BLaER1 (cell line): ENCODE measurements around the gene DBN1.

ENCODE experiments used
- H3K27ac ChIP-seq: shearing (Covaris generic); formaldehyde crosslinking; 2 replicates; pipeline ENCODE4 v1.8.1; 2022
- H3K27me3 ChIP-seq: shearing (Covaris generic); formaldehyde crosslinking; 2 replicates; pipeline ENCODE4 v1.8.1; 2022
- H3K36me3 ChIP-seq: shearing (Covaris generic); formaldehyde crosslinking; 2 replicates; pipeline ENCODE4 v1.8.1; 2022
- H3K4me1 ChIP-seq: shearing (Covaris generic); formaldehyde crosslinking; 2 replicates; pipeline ENCODE4 v1.8.1; 2022
- H3K4me2 ChIP-seq: shearing (Covaris generic); formaldehyde crosslinking; 2 replicates; pipeline ENCODE4 v1.8.1; 2022
- H3K4me3 ChIP-seq: shearing (Covaris generic); formaldehyde crosslinking; 2 replicates; pipeline ENCODE4 v1.8.1; 2022
- H3K9ac ChIP-seq: shearing (Covaris generic); formaldehyde crosslinking; 2 replicates; pipeline ENCODE4 v1.8.1; 2022
- H3K9me3 ChIP-seq: shearing (Covaris generic); formaldehyde crosslinking; 2 replicates; pipeline ENCODE4 v1.8.1; 2022
- H4K20me1 ChIP-seq: shearing (Covaris generic); formaldehyde crosslinking; 2 replicates; pipeline ENCODE4 v1.8.1; 2022
- Cebpa-rat ChIP-seq: shearing (Covaris generic); IDR thresholded peaks from 2 replicates; pipeline ENCODE4 v1.8.1; 2022

Gene DBN1

DNA sequence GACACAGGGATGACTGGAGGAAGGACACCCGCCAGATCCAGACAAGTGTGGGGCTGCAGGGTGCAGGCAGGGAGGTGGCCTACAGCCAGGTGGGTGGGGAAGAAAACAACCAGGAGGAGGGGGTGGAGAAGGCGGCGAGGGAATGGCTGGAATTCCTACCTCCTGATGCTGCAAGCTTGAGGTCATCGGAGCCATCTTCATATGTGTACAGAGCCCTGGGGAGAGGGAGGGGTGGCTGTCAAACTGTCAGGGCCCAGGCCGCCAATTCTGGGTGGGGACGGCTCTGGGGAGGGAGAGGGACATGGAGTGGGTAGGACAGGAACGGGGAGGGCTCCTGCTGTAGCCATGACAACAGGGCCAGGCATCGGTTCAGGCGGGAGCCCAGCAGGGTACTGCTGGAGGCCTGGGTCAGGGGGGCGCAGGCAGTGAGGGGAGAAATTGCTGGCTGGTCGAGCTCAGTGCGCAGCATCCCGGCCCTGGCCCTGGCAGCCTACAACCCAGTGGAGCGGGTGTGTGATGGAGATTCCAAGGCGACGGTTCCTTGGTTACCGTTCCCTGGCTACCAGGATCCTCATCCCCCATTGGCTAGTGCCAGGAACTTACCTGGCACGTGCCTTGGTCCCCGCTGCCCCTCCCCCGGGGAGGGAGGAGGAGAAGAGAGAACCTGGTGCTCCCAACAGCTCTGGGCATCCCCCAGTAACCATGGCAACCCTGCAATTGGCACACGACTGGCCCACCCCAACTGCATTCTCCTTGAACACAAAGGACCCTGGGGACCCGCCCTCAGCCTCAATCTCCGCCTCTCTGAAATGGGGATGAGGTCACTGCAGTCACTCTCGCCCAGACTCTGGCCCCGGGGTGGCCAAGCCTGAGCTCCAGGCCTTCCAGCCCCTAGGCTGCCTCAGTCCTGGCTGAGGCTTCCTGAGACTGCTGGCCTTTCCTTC, 4.5 kb downstream of the DBN1 start:
- no peak for TF ChIP-seq Cebpa-rat
- Histone ChIP-seq H3K27ac (peak overlapping the region; percentile 99), H3K27me3 (no peaks in the 10 kb centered on the region), H3K9ac (no peak overlapping the region), H3K9me3 (peaks cover 26% of the 10 kb centered on the region), H4K20me1 (peaks cover 80% of the 10 kb centered on the region), H3K4me3 (no peak overlapping the region), H3K36me3 (peaks cover 83% of the 10 kb centered on the region), H3K4me2 (peak overlapping the region; percentile 99; the same call in 1 of the 2 replicates), H3K4me1 (peaks cover 38% of the 10 kb centered on the region)

DNA sequence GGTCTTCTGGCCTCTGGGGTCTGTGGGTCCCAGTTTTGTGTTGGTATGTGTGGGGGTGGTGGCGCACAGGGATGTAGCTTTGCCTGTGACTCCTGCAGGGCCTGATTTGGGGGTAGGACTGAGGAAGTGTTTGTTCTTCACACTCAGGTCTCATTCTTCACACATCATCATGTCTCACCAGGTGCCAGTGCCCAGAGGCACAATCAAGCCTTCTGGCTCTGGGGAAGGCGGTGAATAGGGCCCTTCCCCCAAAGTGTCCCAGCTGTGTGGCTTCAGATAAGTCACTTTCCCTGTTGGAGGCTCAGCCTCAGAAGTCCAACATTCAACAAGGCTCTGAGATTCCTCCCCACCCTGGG, 5.1 kb downstream of the DBN1 start:
- Histone ChIP-seq H4K20me1 (peaks cover 87% of the 10 kb centered on the region), H3K27ac (no peak overlapping the region), H3K27me3 (no peaks in the 10 kb centered on the region), H3K9me3 (peaks cover 26% of the 10 kb centered on the region), H3K36me3 (peaks cover 90% of the 10 kb centered on the region), H3K4me1 (peaks cover 42% of the 10 kb centered on the region), H3K4me2 (no peak overlapping the region), H3K9ac (no peak overlapping the region), H3K4me3 (no peak overlapping the region)
- no peak for TF ChIP-seq Cebpa-rat

- Histone ChIP-seq H3K36me3 (peaks cover 98% of the 10 kb centered on the region), H3K27me3 (no peaks in the 10 kb centered on the region), H3K9me3 (peaks cover 26% of the 10 kb centered on the region), H3K27ac (no peak overlapping the region), H3K4me3 (no peak overlapping the region), H3K9ac (no peak overlapping the region), H3K4me2 (no peak overlapping the region), H4K20me1 (peaks cover 93% of the 10 kb centered on the region), H3K4me1 (peaks cover 51% of the 10 kb centered on the region)
- no peak for TF ChIP-seq Cebpa-rat
Observed at GRCh38 chr5:177467436-177467835, 6.0 kb downstream of the DBN1 start.

DNA sequence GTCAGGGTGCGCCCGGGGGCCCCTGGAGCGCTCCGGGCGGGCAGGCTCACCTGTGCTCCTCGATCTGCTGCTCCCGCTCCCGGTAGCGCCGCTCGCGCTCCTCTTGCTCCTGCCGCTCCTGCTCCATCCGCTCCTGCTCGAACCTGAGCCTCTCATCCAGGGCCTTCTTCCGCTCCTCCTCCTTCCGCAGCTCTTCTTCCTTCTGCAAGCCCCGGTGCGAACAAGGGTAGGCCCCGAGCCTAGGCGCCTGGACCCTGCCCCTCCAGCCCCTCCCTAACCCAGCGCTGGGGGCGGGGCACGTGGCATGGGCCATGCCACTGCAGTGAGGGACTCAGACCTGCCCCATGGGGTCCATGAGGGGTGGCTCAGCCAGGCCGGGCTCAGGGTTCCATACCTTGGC, 6.6 kb downstream of the DBN1 start:
- Histone ChIP-seq H3K27me3 (no peaks in the 10 kb centered on the region), H3K4me2 (no peak overlapping the region), H4K20me1 (peaks cover 93% of the 10 kb centered on the region), H3K9me3 (peaks cover 26% of the 10 kb centered on the region), H3K4me3 (no peak overlapping the region), H3K9ac (no peak overlapping the region), H3K36me3 (peaks cover 98% of the 10 kb centered on the region), H3K4me1 (peaks cover 52% of the 10 kb centered on the region), H3K27ac (no peak overlapping the region)
- no peak for TF ChIP-seq Cebpa-rat

DNA sequence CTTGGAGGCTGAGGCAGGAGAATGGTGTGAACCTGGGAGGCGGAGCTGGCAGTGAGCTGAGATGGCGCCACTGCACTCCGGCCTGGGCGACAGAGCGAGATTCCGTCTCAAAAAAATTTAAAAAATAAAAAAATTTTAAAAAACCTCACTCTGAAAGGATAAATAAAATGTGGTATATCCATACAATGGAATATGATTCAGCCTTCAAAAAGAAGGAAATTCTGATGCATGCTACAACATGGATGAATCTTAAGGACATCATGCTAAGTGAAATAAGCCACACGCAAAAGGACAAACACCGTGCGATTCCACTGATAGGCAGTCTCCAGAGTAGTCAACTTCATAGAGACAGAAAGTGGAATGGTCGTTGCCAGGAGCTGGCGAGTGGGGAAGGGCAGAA, 8.4 kb downstream of the DBN1 start:
- TF ChIP-seq Cebpa-rat: no peak
- no peaks in the 10 kb centered on the region for H3K27me3 ChIP-seq
- H3K4me2 ChIP-seq: no peak overlapping the region
- peaks cover 91% of the 10 kb centered on the region for H4K20me1 ChIP-seq
- H3K9me3 ChIP-seq: peaks cover 26% of the 10 kb centered on the region
- H3K4me3 ChIP-seq: no peak overlapping the region
- H3K27ac ChIP-seq: no peak overlapping the region
- H3K9ac ChIP-seq: no peak overlapping the region
- H3K36me3 ChIP-seq: peaks cover 96% of the 10 kb centered on the region
- peaks cover 40% of the 10 kb centered on the region for H3K4me1 ChIP-seq

DNA sequence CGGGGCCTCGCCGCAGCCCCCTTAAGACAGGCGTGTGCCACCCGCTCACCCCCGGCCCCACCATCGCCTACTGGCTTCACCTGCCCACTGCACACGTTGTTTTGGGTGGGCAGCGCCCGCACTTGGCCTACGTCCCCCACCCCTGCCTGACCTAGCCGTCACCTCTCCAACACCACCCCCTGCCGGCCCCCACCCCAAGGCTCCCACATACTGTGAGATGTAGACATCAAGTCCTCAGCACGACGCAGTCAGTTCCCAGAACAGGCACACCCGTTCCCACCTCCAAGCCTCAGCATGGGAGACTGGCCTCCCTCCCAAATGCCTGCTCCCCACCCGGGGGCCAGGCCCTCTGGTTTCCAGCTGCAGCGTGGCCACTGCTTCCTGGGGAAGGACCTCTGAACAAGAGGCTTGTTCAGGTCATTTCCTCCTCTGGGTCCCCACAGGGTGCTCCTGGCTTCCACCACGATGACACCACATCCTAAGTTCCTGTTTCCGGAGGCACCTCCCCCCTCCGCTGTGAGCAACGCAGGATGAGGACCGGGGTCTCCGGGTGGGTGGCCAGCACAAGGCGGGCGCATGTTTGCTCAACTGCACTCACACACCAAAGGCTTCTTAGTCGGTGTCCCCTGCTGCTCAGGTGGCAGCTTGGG, 11.3 kb downstream of the DBN1 start:
- peaks cover 91% of the 10 kb centered on the region for H4K20me1 ChIP-seq
- TF ChIP-seq Cebpa-rat: no peak
- H3K27ac ChIP-seq: peak overlapping the region; percentile 75
- peak overlapping the region; percentile 86 for H3K4me2 ChIP-seq
- peaks cover 93% of the 10 kb centered on the region for H3K36me3 ChIP-seq
- H3K9me3 ChIP-seq: peaks cover 23% of the 10 kb centered on the region
- H3K4me1 ChIP-seq: peaks cover 45% of the 10 kb centered on the region
- H3K9ac ChIP-seq: peak overlapping the region; percentile 67
- no peaks in the 10 kb centered on the region for H3K27me3 ChIP-seq
- peak overlapping the region; percentile 18; the same call in 1 of the 2 replicates for H3K4me3 ChIP-seq

DNA sequence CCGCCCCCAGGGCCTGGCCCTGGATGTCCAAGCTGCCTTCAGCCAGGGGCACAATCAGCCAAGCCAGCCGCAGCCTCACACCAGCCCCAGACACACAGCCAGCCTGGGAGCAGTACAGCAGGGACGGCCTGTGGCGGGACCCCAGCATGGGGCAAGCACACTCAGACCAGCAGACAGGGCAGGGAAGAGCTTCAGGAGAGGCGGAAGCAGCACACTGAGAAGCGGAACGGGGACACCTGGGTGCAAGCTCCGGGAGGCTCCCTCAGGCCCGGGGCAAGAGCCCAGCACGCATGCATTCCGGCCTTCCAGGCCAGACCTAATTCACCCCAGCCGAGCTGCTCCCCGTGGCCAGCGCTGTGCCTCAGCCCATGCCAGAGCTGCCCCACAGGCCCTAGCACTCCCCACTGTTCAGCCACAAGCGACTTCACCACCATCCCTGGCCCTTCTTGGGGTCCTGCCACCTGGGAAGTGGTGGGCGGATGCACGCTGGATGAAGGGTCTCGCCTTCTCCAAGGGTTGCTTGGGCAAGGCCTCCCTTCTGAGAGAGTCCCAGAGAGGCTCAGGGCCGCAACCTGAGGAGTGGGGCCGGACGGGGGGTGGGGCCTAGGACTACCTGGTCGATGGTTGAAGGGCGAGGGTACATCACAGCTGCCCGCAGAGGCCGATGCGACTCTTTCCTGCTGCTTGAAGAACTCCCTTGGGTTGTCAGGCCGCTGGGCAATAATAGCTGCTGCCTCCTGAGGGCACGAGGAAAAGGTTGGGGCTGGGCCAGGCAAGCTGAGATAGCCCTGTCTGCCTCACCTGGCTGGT, 13.4 kb downstream of the DBN1 start:
- Histone ChIP-seq H3K9ac (no peak overlapping the region), H3K36me3 (peaks cover 79% of the 10 kb centered on the region), H3K9me3 (peaks cover 2% of the 10 kb centered on the region), H3K4me1 (peaks cover 52% of the 10 kb centered on the region), H4K20me1 (peaks cover 77% of the 10 kb centered on the region), H3K27me3 (no peaks in the 10 kb centered on the region), H3K27ac (0 out of 2 replicates have a peak overlapping the region, but pooled peaks have one; percentile 13), H3K4me3 (no peak overlapping the region), H3K4me2 (no peak overlapping the region)
- TF ChIP-seq Cebpa-rat: no peak

- H3K4me2 ChIP-seq: no peak overlapping the region
- H3K36me3 ChIP-seq: peaks cover 72% of the 10 kb centered on the region
- no peak overlapping the region for H3K4me3 ChIP-seq
- H3K27ac ChIP-seq: no peak overlapping the region
- H3K4me1 ChIP-seq: peaks cover 52% of the 10 kb centered on the region
- TF ChIP-seq Cebpa-rat: no peak
- H3K9me3 ChIP-seq: no peaks in the 10 kb centered on the region
- peaks cover 74% of the 10 kb centered on the region for H4K20me1 ChIP-seq
- no peak overlapping the region for H3K9ac ChIP-seq
- H3K27me3 ChIP-seq: no peaks in the 10 kb centered on the region
Observed at GRCh38 chr5:177459357-177459756, 14.1 kb downstream of the DBN1 start.

DNA sequence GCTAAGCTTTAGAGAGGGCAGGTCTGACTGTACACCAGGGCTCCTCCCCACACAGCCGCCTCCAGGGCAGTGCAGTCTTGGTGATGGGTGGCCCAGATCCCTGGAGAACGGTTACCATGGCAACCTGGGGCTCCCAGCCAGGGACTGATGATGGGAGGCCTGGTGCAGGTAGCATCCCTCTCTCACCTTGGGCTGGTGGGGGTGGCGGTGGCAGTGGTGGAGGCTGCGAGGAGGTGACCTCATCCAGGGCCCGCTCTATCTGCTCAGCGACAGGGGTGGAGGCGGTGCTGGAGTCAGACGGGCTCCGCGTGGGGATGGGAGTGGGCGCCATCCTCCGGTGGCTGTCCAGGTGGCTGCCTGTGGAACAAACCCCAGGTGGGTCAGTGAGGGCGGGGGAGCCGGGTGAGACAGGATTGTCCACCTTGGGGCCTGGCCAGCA, 14.5 kb downstream of the DBN1 start:
- Histone ChIP-seq H3K36me3 (peaks cover 69% of the 10 kb centered on the region), H3K9me3 (no peaks in the 10 kb centered on the region), H3K27me3 (no peaks in the 10 kb centered on the region), H4K20me1 (peaks cover 74% of the 10 kb centered on the region), H3K4me2 (no peak overlapping the region), H3K4me1 (peaks cover 55% of the 10 kb centered on the region), H3K4me3 (no peak overlapping the region), H3K9ac (no peak overlapping the region), H3K27ac (no peak overlapping the region)
- TF ChIP-seq Cebpa-rat: no peak
